Activated T-cell treated with anti-CD3 and anti-CD28 coated beads for 48 hours (primary cell): ENCODE data around the gene MTMR3.

Source experiments
- DNase-seq: peaks from one replicate; pipeline ENCODE4 v3.0.0-alpha.2; 2020; ENCODE audit warnings: low read depth

Gene MTMR3

DNA sequence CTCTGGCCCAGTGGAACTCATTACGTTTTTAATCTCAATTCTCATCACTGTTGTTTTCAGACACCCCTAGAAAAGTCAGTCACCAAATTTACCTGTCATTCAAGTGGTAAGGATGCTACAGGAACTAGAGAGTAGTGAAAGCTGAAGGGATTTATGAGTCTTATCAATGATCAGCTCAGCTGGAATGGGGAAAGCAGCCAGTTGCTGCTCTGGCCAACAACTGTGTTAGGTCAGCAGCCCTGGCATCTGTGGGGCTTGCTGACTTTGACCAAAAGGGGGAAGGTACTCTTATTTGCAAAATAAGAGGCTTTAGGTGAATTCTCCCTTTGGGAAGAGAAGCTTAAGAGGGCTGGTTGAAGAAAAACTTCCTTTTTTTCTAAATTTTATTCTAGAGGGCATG is 121.1 kb downstream of the MTMR3 start:
- no peak for DNase-seq

GRCh38 chr22:30004694-30005093 is 121.7 kb downstream of the MTMR3 start:
- DNase-seq: no peak

- DNase-seq: peak; percentile 56
Observed at GRCh38 chr22:30005213-30005857, 122.4 kb downstream of the MTMR3 start.

- DNase-seq: no peak
Observed at GRCh38 chr22:30007361-30007760, 124.4 kb downstream of the MTMR3 start.

- DNase-seq: no peak
Observed at GRCh38 chr22:30008401-30008800, 125.4 kb downstream of the MTMR3 start.

DNA sequence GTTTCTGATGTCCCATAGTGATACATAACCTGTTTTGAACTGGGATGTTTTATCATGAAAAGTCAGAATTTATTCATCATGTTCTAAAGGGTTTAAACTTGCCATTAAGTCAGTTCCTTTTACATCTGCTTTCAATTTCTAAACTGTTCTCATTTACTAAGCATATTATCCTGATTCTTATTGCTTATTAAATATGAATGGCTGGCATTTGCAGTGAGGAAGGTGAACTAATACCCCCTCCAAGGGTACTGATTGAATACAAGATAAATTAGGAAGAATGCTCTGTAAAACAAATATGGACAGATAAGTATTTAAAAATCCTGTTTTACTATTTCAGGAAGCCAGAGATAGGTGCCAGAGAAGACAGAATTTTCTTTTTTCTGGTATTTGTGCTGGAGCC is 126.5 kb downstream of the MTMR3 start:
- no peak for DNase-seq

- no peak for DNase-seq
Observed at GRCh38 chr22:30010789-30011405, 127.9 kb downstream of the MTMR3 start.

DNA sequence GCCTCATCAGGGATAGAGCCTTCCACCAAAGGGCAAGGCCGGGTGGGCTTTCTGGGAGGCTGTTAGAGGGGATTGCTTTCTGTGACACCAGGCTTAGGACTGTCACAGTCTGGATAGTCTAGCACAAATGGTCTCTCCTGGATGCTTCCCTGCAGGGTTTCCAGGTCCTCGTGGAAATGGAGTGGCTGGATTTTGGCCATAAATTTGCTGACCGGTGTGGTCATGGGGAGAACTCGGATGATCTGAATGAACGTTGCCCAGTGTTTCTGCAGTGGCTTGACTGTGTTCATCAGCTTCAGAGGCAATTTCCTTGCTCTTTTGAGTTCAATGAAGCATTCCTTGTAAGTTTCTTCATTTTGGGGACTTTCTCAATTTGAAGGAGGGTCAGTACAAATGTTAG is 130.2 kb downstream of the MTMR3 start:
- DNase-seq: no peak

- no peak for DNase-seq
Observed at GRCh38 chr22:30014244-30014643, 131.3 kb downstream of the MTMR3 start.

GRCh38 chr22:30015229-30015797 is 132.3 kb downstream of the MTMR3 start:
- no peak for DNase-seq

DNA sequence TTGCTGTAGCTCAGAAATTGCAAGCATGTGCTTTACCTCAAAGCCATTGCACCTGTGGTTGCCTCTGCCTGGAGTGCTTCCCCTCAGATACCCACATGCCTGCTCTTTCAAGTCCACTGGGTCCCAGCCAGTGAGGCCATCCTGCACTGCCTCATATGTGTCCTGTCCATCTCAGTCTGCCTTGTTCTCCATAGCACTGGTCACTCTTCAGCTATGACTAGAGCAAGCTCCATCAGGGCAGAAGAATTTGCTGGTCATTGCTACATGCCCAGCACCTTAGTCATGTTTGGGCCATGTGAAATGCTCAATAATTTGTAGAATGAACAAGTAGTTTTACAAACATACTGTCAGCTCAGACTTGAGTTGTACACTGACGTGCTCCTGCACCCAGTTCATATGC is 132.9 kb downstream of the MTMR3 start:
- no peak for DNase-seq

- DNase-seq: no peak
Observed at GRCh38 chr22:30016596-30016995, 133.6 kb downstream of the MTMR3 start.

GRCh38 chr22:30017375-30018223 is 134.6 kb downstream of the MTMR3 start:
- no peak for DNase-seq

GRCh38 chr22:30020511-30020910 is 137.5 kb downstream of the MTMR3 start:
- DNase-seq: no peak

DNA sequence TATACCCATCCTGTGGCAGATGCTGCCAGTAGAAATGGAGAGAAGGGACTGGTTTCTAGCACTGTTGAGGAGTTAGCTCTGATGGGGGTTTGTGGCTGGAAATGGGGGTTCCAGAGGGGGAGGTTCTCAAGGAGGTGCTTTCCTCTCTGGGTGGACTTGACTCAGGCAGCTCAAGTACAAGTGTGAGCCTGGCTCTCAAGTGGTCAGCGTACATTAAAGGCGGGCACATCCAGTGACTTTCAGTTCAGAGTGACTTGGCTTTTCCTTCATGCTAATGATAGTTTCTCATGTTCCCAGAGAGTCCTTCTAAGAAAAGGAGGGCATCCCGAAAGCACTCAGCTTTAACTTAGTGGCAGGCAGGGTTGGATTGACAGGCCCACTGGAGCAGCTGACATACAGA is 138.4 kb downstream of the MTMR3 start:
- DNase-seq: no peak

GRCh38 chr22:30021881-30022619 is 139.1 kb downstream of the MTMR3 start:
- no peak for DNase-seq

- no peak for DNase-seq
Observed at GRCh38 chr22:30023099-30023660, 140.2 kb downstream of the MTMR3 start.

DNA sequence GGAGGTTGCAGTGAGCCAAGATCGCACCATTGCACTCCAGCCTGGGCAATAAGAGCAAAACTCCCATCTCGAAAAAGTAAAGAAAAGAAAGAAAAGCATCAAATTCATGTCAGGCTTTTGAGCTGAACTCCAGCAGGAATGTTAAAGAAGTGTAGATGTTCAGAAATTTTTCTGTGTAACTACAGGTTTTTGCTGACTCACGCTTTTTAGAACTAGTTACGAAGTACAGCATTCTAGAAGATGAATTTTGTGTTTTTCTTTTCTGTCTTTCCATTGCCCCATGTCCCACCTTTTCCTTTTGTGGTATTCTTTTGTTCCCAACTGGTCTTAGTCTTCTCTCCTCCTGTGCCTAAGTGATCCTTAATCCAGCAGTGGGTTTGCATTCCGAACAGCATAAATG is 141.3 kb downstream of the MTMR3 start:
- DNase-seq: no peak

DNA sequence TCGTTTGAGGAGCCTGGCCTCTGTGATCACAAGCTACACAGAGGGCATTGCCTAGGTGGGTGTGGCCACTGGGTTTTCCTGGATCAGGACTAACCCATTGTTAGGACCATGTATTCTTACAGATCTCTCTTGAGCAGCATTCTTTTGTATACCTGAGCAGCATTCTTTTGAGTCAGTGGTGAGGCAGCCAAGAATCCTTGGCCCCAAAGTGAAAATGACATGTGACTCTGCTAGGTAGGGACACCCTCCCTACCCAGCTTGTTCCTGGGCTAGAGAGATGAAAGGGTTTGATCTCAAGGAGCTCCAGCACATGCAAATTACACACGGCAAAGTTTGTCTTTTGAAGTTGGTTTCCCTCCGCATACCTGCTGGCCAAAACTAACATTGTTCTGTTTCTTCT is 142.2 kb downstream of the MTMR3 start:
- no peak for DNase-seq

DNA sequence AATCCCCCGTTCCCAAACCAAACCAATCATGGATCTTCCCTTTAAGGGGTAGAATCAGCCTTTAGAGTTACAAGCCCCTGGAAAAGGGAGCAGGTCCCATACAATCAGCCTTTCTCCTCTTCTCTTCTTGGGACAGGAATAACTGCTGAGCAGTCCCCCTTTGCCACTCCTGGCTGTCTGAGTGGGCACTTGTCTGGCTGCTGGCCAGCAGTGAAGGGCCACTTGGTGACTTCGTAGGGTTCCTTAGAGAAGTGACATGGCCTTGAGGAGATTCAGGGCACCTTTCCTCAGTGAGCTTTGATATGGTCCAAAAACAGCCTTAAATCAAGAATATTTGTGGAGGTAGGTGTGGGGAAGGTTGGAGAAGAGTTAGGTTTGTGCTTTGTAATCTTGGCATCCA is 143.8 kb downstream of the MTMR3 start:
- no peak for DNase-seq

GRCh38 chr22:30027169-30027568 is 144.2 kb downstream of the MTMR3 start:
- no peak for DNase-seq

DNA sequence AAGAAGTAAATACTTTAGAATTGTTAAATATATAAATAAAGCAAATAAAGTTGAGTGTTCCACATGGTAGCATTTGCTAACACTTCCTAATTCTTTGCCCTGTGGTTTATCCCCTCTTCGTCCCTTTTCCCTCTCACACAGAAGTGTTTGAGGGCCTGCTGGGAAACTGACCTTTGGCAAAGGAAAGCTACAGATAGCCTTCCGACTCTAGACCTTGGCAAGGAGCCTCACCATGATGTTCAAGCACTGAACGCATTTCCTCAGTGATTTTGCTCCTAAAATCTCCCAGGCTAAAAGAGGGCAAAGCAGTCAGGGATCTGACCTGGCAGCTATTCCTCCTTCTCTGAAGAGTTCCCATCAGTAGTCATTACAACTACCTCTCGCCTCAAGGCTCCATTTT is 144.8 kb downstream of the MTMR3 start:
- no peak for DNase-seq
